Embryonic facial prominence (tissue), 1 donor: ENCODE data around the gene BPHL.
"Not testable (repeated sequence)": the region's sequence is repeated elsewhere in the genome, so short reads cannot be mapped to it uniquely, and the experiment has no call there.

Experiments used
- DNase-seq: peaks from one replicate; pipeline ENCODE4 v3.0.0-alpha.2; 2016; ENCODE audit errors: extremely low spot score

BPHL gene

GRCh38 chr6:3122823-3123182, 4.3 kb downstream of the BPHL start:
- no peak for DNase-seq

DNA sequence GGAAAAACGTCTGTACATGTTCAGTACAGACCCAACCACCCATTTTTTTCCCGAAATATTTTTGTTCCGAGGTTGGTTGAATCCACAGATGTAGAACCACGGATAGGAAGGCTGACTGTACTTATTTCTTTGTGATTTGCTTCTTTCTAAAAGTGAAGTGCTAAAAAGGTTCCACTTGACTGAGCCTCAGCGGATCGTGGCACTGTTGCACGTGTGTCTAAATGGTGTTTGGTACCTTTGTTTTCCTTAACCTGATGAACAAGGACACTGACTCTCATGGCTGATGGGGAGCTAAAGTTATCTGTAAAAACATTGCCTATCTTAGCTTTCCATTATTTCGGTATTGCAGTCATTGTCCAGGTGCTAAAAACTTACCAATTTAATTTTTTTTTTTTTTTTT, 6.2 kb downstream of the BPHL start:
- DNase-seq = no peak

DNA sequence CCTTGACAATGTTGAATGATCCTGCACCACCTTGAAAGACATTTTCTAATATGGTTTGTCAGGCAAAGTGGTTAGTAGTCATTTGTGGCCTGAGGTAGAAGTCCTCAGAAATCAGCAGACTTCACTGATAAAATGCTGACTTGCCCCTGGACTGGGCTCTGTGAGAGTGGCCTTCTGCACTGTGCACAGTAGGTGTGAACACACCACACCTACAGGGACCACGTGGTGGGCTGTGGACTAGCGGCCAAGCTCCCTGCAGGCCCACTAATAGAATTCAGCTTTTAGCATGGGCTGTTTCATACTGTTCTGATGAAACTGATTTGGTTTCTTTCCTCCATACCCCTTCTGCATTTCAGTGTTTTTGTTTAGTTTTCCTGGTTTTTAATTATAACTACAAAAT, 7.3 kb downstream of the BPHL start:
- no peak for DNase-seq

DNA sequence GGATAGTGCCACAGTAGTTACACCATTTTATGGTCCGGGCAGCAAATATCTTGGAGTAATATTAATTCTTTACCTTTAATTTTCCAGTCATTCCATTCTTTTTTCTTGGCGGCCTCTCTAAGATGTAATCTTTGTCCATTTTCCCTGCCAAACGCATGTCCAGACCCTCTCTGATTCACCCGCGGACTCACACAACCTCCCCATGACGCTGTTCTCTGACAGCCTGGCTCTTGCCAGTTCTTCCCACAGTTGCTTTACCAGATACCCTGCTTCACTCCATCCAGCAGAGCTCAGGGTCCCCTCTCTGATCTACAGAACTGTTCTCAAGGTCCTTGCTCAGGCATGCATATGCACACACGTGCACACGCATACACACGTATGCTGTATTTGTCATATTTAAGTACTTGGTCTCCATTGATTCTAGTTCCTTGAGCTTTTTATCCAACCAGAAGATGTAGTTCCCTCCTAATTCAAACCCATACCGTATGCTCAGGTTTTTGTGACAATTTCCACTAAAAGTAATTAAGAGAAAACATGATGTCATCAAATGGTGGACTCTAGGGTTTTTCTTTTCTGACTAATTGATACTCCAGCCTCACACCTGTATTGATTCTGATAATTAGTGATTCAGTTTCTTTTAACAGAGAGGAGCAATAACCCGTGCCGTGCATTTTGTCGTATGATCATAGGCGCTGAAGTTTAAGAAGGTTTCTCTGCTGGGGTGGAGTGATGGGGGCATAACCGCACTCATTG, 10.0 kb downstream of the BPHL start:
- DNase-seq = no peak

GRCh38 chr6:3131695-3132094, 13.2 kb downstream of the BPHL start:
- no peak for DNase-seq

DNA sequence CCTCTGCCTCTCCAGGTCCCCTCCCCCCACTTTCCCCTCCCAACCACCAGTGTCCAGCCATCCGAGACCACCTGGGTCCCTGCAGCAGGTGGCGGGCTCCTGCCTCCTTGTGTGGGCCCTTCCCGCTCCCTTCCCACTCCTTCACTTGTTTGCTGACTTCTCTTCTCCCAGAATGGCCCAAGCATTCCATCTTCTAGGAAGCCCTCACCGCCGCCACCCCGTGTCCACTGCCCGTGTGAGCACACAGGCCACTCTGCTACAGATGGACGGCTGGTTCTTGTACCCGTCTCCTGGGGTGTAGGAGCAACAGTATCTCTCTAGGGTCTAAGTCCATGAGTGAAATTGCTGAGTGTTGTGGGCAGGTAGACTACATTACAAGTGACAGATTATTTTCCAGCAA, 15.0 kb downstream of the BPHL start:
- no peak for DNase-seq

- DNase-seq = no peak
These were observed 17.3 kb downstream of the BPHL start for GRCh38 chr6:3135668-3136291.

DNA sequence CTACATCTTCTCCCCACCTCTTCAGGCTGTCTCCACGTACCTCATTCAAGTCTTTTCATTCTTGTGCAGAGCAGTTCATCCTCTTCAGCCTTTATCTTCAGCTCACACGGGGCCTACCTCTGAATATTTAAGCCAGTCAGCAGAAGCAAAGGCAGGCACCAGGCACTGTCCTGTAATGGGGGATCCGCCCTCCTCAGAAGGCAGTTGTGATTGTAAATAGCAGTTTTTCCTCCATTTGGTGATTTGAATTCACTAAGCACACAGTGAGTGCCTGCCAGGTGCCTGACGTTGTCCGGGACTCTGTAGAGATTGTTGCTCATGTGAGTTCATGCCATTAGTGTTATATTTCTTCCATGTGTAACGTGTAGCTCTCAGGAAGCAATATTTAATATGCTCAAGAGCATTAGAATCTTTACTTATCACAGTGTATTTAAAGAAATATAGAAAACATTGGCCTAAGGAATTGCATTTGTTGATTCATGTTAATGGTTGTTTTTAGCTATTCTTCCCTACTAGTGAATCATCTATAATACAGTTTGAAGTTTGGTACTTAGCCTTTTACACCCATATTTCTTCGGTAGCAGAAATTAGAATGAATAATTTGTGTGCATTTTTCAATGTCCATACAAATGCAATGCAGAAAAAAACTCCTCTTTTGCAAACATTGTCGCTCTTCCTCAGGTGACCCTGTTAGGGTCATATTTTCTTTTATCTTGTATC, 17.9 kb downstream of the BPHL start:
- DNase-seq = no peak

- no peak for DNase-seq
These were observed 18.7 kb downstream of the BPHL start for GRCh38 chr6:3137057-3137777.

GRCh38 chr6:3137873-3138272, 19.4 kb downstream of the BPHL start:
- DNase-seq = not testable (repeated sequence)

DNA sequence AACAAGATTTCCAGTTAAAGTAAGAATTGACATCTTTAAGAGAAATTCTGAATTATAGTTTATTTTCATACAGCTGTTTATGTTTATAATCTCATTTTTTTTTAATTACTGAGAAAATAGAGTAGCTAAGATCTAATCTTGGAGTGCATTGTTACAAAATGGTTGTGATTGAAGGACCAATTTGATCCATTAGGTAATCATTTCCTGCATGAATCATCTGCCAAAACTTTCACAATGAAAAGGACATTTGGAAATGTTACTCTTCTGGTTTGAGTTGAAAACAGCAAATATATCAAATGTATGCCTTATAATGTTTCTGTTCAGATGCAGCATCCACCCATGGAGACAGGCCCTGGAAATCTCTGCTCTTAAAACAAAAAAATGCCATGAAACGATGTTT, 19.8 kb downstream of the BPHL start:
- DNase-seq = no peak

- no peak for DNase-seq
These were observed 20.8 kb downstream of the BPHL start for GRCh38 chr6:3139090-3139903.

DNA sequence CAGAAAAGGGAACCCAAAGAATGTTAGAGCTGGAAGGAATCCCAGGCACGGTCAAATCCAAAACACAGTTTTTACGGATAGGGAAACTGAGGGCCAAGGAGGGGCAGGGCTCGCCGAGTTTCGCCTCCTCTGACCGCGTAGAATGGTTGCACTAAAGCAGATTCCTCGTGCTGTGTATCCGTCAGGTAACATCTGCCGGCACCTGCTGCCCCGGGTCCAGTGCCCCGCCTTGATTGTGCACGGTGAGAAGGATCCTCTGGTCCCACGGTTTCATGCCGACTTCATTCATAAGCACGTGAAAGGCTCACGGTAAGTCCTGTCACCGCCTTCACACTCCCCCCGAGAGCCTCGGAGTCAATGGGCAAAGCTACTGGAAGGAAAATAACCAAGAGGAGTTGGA, 21.7 kb downstream of the BPHL start:
- no peak for DNase-seq

DNA sequence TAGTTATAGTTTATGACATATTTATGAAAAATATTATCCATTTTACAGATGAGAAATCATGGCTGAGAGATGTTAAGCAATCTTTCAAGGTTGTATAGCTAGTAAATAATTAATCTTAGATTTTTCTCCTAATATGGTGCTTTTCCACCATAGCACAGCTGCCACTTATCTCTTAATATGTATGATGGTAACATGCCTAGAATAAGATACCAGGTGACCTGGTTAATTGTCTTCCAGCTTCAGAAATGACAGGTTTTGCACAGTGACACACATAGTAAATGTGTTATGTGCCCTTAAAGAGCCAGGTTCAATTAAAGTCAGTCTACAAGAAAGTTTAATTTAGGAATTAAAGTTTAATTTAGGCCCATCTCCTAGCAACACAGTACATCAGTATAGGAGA, 24.0 kb downstream of the BPHL start:
- no peak for DNase-seq

GRCh38 chr6:3143158-3143557, 24.6 kb downstream of the BPHL start:
- DNase-seq = no peak

GRCh38 chr6:3144571-3144970, 26.1 kb downstream of the BPHL start:
- DNase-seq = no peak

GRCh38 chr6:3147914-3148757, 29.6 kb downstream of the BPHL start:
- DNase-seq = no peak

GRCh38 chr6:3151691-3152090, 33.2 kb downstream of the BPHL start:
- no peak for DNase-seq

GRCh38 chr6:3152689-3153088, 34.2 kb downstream of the BPHL start:
- DNase-seq = no peak

DNA sequence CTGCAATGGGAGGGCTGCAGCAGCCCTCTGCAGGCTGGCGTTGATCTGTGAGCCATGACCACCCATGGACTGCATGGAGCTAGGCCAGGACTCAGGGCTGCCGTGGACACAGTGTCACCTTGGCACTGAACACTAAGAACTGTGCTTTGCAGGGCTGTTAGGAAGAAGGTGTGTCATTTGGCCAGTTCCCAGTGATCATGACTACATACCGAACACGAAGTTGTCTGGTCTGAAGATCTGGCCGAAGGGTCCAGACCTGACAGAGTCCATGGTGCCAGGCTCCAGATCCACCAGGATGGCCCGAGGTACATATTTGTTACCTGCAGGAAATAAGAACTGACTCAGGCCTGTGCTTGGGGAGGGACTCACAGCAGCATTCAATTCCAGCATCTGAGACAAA, 36.9 kb downstream of the BPHL start:
- not testable (repeated sequence) for DNase-seq
